GM19238 (cell line): Measurements from ENCODE around the gene ZNF511.
"Not testable (repeated sequence)": the region's sequence is repeated elsewhere in the genome, so short reads cannot be mapped to it uniquely, and the experiment has no call there.

ENCODE experiments used
- DNase-seq: peaks from one replicate; pipeline ENCODE4 v3.0.0; 2011; ENCODE audit warnings: low spot score; ENCODE audit not compliant: insufficient read length

The ZNF511 gene, protein sequence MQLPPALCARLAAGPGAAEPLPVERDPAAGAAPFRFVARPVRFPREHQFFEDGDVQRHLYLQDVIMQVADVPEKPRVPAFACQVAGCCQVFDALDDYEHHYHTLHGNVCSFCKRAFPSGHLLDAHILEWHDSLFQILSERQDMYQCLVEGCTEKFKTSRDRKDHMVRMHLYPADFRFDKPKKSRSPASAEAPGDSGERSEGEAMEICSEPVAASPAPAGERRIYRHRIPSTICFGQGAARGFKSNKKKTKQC

DNA sequence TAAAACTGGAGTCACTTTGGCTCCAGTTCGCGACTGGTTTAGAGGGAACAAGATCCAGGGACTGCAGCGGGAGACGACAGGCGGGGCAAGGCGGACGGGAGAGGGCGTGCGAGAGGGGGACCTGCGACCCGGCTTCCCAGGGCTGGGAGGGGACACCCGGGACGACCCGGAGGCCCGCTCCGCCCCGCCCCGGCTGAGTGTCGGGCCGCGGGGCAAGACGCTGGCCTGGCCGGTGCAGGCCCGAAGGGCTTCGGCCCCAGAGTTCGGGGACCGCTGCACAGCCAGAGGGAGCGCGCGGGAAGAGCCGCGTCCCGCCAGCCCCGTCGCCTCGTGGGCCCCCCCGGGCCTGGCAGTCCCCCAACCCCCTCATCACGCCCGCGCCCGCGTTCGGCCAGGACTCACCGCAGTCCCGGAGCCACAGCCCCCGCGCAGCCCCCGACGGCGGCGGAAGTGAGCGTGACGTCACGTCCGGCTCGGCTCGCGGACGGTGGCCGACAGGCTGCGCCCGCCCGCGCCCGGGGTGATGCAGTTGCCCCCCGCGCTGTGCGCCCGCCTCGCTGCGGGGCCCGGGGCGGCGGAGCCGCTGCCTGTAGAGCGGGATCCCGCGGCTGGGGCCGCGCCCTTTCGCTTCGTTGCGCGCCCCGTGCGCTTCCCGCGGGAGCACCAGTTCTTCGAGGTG lies at the start of gene ZNF511, which contains the start of gene TUBGCP2:
TSS of gene ZNF511 (plus strand) at position 494 of the 679 bp plus-strand sequence. CDS start at position 524, 30 bp downstream.
TSS of gene TUBGCP2 (minus strand) at position 452 of the 679 bp plus-strand sequence. CDS start 5,931 bp downstream, outside the sequence.
- peak; percentile 89 for DNase-seq

DNA sequence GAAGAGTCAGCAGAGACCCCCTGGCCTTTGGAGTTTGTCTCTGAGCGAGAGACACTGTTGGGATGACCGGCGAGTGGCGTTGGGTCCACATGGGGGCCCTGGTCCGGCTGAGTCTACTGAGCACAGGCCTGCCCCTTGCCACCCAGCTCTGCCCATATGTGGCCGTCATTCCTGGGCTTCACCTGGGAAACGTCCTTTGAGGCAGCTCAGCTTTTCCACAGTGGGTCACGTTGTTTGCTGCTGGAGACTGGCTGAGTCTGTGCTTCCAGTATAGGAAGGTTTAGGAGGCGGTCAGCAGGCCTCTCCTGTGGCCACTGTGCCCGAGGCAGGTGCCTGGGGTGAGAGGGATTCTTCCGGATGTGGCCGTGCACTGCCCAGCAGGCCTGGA lies 49.1 kb upstream of the ZNF511 start:
- DNase-seq, result no peak

DNA sequence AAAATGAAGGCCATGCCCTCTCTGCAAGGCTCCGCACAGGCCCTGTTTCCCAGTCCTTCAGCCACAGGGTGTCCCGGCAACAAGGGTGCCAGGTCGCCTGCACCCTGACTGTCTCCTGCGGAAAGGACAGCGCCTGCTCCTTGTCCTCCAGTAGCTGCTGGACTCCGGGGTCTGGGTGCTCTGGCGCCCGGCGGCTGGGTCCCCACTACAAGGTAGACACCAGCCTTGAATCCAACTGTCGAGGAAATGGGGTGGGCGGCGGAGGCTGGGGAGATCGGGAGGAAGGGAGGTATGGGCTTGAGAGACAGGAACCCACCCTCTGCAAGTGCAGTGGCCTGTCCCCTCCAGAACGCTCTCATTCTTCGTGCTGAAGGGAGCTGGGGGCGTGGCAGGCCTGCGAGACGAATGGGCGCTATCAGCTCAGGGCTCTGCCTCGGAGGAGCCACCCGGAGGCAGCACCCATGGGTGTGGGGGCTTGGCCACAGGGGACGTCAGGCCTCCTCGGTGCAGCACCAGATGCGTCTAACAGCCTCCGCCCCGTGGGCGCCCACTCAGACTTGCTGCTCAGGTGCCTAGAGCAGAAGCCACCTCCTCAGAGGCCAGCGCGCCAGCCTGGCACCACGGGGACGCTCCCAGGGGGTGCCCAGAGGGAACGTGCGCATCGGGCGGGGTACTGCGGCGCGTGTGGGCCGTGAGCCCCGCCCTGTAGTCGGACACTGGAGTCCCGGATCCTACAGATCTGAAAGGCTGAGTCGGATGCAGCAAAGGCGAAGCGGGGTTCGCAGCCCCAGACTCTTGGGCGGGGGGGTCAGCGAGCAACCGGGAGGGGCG lies 47.6 kb upstream of the ZNF511 start:
- DNase-seq, result peak; percentile 80

DNA sequence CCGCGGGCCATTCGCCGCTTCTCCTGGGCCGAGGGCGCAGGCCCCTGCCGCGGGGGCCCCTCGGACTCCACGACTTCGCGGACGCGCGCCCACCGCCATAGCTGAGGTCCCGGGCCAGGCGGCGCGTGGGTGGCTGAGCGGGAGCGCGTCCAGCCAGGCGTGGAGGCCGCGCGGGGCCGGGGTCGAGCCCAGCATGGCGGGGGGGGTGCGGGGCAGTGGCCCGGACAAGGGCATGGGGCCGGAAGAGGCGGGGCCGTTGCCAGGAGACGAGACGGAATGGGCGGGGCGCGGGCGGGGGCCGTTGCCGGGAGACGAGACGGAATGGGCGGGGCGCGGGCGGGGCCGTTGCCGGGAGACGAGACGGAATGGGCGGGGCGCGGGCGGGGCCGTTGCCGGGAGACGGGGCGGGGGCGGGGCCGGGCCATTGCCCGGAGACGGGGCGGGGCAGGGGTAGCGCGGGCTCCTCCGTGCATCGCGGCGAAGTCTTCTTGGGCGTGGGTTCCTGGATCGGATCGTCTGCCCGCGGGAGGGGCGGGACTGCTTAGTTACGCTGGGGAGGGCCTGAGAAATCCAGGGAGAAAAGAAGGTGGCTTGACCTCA lies 46.9 kb upstream of the ZNF511 start:
- DNase-seq, result peak; percentile 94

DNA sequence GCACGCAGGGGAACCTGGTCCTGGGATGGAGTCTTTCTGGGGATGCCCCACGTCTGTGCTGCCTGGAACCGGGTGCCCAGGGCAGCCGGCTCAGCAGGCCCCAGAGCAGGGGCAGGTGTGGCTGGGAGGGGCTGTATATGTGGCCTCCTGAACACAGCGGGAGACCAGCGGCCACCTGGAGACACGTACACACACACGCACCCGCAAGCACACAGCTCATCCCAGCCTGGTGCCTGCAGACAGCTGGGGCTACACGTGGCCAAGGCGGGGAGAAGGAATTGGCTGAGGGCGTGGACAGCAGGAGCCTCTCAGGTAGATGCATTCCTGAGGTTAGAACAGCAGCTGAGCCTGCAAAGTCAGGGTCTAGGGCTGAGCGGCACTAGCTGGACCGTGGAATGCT lies 46.0 kb upstream of the ZNF511 start:
- DNase-seq, result no peak

DNA sequence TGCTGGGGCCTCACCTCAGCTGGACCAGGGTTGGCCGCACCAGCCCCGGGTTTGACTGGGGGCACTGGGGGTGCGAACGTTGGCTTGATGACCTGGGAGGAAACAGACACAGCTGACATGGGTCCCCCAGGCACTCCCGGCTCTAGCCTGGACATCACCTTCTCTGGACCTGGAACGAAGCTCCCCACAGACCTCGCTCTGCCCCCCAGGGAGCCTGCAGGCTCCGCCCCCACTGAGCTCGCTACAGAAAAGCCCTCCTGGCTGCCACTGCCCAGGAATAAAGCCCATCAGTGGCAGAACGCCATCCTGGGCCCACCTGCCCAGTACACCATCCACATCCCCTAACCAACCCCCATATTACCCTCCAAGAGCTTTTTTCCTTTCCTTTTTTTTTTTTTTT lies 45.0 kb upstream of the ZNF511 start:
- no peak for DNase-seq

DNA sequence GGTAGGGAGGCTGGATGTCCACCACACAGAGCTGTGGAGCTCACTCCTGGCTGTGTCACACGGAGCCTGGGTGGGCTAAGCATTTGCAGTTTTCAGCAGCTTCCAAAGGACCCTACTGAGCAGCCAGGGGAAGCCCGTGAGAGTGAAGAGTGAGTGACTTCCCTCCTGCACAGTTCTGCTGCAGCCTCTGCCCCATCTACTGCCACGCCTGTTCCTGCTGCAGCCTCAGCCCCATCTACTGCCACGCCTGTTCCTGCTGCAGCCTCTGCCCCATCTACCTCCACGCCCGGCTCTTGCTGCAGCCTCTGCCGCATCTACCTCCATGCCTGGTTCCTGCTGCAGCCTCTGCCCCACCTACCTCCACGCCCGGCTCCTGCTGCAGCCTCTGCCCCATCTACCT lies 44.3 kb upstream of the ZNF511 start:
- DNase-seq, result no peak

DNA sequence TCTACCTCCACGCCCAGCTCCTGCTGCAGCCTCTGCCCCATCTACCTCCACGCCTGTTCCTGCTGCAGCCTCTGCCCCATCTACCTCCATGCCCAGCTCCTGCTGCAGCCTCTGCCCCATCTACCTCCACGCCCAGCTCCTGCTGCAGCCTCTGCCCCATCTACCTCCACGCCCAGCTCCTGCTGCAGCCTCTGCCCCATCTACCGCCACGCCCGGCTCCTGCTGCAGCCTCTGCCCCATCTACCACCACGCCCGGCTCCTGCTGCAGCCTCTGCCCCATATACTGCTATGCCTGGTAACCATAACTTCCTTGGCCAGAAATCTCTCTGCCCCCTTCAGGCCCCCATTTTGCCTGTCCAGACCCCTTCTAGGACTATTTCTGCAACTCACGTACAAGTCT lies 43.7 kb upstream of the ZNF511 start:
- DNase-seq, result not testable (repeated sequence)

DNA sequence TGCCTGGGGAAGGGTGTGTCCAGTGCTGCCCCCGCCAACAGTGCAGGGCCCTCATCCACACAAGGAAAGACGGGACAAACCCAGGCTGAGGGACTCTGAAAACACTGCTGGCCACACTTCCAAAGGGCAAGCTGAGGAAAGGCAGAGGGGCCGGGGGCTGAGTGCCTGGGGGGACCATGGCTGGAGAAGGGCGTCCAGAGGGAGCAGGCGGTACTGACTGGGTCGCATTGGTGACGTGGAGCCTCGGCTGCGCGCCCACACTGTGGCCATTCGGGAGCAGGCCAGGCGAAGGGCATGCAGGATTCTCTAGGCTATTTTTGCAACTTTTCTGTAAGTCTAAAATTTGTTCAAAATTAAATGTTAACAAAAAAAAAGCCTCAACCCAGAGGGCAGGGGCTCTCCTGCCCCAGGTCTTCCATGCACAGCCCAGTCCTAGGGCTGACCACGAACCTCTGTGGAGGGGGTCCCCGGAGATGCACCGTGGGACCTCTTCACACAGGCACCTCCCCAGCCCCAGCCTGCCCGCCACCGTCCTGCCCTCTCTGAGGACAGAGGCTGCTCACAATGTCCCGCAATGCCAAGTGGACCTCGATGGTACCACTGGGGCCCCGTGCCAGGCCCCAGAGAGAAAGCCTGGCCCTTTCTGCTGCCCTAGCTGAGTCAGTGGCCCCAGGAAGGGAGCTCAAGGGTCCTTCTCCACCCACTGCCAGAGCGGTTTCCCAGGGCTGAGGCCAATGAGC lies 42.5 kb upstream of the ZNF511 start:
- DNase-seq, result no peak

DNA sequence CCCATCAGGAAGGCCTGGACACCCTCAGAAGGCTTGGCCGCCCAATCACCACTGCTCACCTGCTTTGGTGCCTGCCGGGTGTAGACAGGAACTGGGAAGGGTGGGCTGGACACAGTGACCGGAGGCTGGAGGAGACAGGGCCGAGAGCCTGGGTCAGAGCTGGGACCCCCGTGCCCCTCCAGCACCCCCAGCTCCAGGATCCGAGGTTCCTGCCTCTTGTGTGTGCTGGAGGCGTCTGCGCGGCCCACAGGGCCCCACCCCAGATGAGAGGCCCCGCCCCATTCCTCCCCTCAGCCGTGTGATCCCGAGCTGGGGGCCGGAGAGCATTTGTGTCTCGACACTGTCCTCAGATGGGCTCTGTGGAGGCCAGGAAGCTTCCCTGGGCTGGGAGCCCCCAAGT lies 41.4 kb upstream of the ZNF511 start:
- DNase-seq, result no peak

DNA sequence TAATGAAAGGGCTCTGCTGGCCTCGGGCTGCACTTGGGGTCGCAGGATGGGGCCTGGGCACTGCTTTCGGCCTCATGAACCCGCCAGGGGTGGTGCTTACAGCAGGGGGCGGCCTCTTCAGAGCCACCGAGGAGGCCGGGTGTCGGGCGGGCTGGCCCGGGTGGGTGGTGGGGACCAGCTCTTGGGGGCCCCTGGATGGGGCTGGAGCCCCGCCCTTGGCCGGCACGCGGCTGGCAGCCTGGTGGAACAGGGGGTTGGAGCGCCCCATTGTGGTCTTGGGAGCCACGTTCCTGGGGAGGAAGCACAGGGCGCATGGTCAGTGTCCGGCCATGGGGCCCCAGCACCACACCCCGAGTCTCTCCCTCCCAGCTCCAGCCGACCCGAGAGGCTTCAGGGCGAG lies 40.9 kb upstream of the ZNF511 start:
- no peak for DNase-seq

DNA sequence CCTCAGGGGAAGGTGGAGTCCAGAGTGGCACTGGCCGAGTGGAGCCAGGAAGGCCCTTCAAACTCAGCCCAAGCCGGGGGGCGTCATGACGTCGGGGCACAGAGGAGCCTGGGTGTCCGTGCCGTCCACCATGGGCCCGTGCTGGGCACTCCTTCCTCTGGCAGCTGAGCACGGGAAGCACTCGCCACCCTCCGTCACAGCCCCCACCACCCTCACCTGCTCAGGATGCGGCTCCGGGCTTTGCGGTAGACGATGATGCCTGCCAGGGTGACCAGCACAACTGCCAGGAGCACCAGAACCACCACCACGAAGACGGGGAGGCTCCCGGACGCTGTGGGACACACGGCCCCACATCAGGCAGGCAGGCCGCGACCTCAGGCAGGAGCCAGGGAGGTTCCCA lies 40.2 kb upstream of the ZNF511 start:
- no peak for DNase-seq

DNA sequence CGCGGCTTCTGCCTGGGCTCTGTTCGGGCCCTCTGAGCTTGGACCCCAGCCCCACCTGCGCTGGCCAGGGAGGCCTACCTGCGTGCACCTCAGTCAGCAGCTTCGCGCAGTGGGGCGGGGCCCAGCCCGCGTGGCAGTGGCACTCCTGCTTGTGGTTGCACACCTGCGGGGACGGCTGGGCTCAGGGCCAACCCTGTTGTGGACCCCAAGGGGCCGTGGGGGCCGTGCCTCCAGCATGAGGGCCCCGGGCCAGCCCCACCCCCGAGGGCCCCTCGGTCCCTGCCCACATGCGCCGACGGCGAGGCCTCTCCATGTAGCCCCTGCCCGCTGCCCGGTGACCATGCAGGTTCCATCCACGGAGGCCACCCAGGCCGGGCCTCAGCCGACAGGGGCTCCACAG lies 39.3 kb upstream of the ZNF511 start:
- no peak for DNase-seq

DNA sequence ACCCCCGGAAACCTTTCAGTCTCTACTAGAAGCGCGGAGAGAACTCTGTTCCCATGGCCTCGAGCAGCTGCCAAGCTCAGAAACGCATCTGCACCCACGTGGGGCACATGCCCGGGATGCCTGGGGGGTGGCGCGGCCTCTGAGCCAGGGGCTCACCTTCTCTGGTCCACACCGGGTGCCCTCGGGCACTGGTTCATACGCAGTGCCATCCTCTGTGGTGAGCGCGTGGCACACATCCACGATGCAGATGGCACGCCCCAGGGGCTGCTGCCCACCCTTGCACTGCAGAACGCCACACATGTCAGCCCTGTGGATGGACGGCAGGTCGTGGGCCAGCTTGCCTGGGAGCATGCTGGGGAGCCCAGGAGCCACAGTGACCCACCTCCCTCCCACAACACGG lies 38.5 kb upstream of the ZNF511 start:
- no peak for DNase-seq

DNA sequence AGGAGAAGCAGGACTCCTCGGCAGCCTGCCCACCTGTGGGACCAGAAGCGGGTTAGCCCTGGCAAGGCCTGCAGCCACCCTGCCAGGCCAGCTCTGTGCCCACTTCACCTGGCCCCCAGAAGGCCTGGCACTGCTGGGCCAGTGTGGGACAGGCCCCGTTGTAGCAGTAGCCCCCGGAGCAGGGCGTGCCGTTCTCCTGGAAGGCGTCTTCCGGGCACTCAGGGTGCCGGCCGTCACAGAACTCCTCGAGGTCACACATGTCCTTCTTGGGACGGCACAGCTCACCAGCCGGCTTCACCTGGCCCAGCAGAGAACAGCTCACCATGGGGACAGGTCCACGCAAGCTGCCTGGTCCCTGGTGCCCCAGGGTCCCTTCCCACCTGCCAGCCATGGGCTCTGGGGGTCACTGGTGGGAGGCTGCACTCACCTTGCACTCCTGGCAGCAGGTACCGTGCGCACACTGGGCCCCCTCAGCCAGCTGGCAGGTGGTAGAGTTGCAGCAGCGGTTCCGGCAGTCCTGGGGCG lies 37.9 kb upstream of the ZNF511 start:
- no peak for DNase-seq

DNA sequence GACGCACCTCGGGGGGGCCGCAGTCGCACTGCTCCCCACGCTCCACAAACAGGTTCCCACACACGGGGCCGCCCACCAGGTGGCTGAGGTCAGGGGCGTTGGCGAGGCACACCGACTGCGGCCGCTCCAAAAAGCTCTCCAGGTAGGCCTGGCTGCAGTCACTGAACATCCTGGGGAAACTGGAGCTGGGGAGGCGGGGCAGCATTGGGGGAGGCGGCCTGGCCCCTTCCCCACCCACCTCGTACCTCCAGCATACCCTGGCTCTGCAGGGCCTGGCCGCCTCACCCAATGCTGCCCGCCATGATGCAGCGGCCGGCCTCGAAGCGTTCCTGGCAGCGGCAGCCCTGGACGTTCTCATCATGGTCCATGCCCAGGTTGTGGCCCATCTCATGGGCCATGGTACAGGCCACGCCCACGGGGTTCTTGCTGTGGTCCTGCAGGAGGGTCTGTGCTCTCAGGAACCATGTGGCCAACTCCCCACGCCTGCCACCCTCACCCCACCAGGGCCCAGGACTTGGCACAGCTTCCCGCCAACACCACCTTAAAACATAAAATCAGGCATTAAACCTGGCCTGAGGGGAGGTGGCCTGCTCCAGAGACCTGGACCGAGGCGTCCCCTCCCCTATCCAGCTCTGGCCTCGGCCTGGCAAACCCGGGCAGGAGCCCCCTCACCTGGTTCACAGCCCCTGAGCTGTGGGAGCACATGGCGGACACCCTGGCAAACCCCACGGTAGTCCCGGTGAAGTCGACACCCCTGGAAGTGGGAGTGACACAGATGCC lies 37.0 kb upstream of the ZNF511 start:
- DNase-seq, result no peak

DNA sequence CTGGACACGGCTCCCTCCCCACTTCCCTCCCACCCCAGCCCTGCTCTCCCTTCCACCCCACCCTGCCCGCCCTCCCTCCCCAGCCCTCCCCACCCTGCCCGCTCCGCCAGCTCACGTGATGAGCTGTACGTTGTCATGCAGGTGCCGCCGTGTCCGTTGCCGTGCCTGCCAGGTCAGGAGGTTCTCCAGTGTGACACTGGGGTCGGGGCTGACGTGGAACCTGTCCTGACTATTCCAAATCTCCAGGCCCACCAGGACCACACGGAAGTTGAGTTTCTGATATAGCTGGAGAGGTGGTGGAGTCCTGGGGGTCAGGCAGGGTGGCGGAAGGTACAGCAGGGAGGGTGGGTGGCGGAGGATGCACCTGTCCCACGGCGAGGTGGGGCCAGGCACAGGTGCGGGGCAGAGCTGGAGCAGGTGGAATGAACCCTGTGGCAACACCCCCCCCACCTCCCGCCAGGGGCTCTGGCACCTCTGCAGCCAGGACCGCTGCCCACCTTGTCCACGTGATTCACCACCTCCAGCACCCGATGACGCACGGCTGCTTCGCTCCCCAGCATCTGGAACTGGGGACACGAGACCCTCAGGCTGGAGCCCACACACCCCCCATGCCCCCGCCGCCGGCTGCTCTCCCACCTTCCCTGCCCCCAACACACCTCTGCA lies 36.3 kb upstream of the ZNF511 start:
- DNase-seq, result no peak

DNA sequence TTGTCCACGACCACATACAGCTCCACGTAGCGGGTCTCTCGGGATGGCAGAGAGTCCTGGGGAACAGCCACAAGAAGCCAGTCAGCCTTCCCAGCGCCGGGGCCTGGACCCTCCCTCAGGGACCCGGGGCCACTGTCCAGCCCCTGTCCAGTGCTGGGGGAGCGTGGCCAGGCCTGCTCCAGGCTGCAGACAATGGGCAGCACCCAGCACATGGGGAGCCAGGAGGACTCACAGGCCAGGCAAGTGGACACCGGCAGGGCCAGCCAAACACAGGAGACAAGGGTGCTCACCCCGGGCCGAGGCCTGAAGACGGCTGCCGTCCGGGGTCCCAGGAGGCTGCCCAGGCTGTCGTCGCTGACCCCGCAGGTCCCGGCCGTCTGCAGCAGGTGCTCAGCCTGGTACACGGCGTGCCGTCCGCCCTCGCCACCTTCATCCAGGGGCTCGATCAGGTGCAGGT lies 35.7 kb upstream of the ZNF511 start:
- DNase-seq, result no peak

DNA sequence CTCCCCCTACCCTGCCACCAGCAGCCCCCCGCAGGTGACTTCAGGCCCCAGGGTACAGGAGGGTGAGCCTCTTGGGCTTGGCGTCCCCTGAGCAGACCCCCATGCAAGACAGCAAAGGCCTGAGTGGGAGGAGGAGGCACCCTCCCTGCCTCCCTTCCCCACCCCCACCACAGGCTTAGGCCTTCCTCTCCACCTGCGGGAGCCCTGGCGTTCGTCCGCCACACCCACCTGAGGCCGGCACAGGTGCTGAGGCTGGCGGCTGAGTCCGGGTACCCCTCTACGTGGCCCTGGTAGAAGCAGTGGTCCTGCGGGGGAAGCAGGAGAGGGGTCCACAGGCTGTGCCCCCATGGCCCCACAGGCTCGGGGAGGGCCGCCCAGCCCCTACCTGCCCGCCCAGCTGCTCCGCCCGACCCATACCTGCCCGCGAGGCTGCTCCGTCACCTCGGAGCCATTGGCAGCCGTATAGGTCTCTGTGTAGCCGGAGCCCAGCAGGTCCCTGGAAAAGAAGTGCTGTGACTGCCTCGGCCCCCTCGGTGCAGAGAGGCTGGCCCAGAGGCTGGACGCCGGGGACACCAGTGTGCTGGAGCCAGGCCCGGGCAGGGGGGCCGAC lies 35.1 kb upstream of the ZNF511 start:
- DNase-seq, result no peak
